ENCODE measurements around the gene CXCL9.
"Not testable (repeated sequence)": the region's sequence is repeated elsewhere in the genome, so short reads cannot be mapped to it uniquely, and the experiment has no call there.

CXCL9 gene

GRCh38 chr4:75985116-75985515 lies 22.2 kb downstream of the CXCL9 start:
- TF ChIP-seq CTCF (IDR thresholded peaks at IDR 0.05; ENCODE audit: low read depth, low read length), result no peak
- no peak for TF ChIP-seq POLR2A (IDR thresholded peaks at IDR 0.05; ENCODE audit: extremely low read depth, insufficient read length)
- no peak for TF ChIP-seq MAX (IDR thresholded peaks at IDR 0.05; ENCODE audit: low read depth, low read length)
- TF ChIP-seq MYC (IDR thresholded peaks at IDR 0.05; ENCODE audit: low read depth, low read length), result no peak
- no peak for DNase-seq (ENCODE audit: low read depth)

GRCh38 chr4:75980576-75980975 lies 26.7 kb downstream of the CXCL9 start:
- no peak for TF ChIP-seq MAX (IDR thresholded peaks at IDR 0.05; ENCODE audit: low read depth, low read length)
- TF ChIP-seq CTCF (IDR thresholded peaks at IDR 0.05; ENCODE audit: low read depth, low read length), result no peak
- no peak for TF ChIP-seq MYC (IDR thresholded peaks at IDR 0.05; ENCODE audit: low read depth, low read length)
- no peak for TF ChIP-seq POLR2A (IDR thresholded peaks at IDR 0.05; ENCODE audit: extremely low read depth, insufficient read length)
- DNase-seq (ENCODE audit: low read depth), result no peak
- no peak overlapping the region for H3K4me3 ChIP-seq (ENCODE audit: low read depth, low read length)

More at GRCh38 chr4:75985116-75985515, 22.2 kb downstream of the CXCL9 start:
- no peak overlapping the region for H3K4me3 ChIP-seq (ENCODE audit: low read depth, low read length)

GRCh38 chr4:75976177-75976576 lies 31.1 kb downstream of the CXCL9 start:
- TF ChIP-seq POLR2A (IDR thresholded peaks at IDR 0.05; ENCODE audit: extremely low read depth, insufficient read length), result no peak
- TF ChIP-seq MYC (IDR thresholded peaks at IDR 0.05; ENCODE audit: low read depth, low read length), result no peak
- no peak for TF ChIP-seq CTCF (IDR thresholded peaks at IDR 0.05; ENCODE audit: low read depth, low read length)
- TF ChIP-seq MAX (IDR thresholded peaks at IDR 0.05; ENCODE audit: low read depth, low read length), result no peak
- H3K4me3 ChIP-seq (ENCODE audit: low read depth, low read length), result no peak overlapping the region
- DNase-seq (ENCODE audit: low read depth), result no peak

- H3K4me3 ChIP-seq (ENCODE audit: low read depth, low read length), result no peak overlapping the region
- no peak for TF ChIP-seq CTCF (IDR thresholded peaks at IDR 0.05; ENCODE audit: low read depth, low read length)
- TF ChIP-seq MYC (IDR thresholded peaks at IDR 0.05; ENCODE audit: low read depth, low read length), result no peak
- no peak for TF ChIP-seq MAX (IDR thresholded peaks at IDR 0.05; ENCODE audit: low read depth, low read length)
- no peak for TF ChIP-seq POLR2A (IDR thresholded peaks at IDR 0.05; ENCODE audit: extremely low read depth, insufficient read length)
- no peak for DNase-seq (ENCODE audit: low read depth)
These were observed 33.5 kb downstream of the CXCL9 start for GRCh38 chr4:75973766-75974165.

GRCh38 chr4:75968084-75968483 lies 39.2 kb downstream of the CXCL9 start:
- no peak overlapping the region for H3K4me3 ChIP-seq (ENCODE audit: low read depth, low read length)
- no peak for DNase-seq (ENCODE audit: low read depth)
- no peak for TF ChIP-seq MAX (IDR thresholded peaks at IDR 0.05; ENCODE audit: low read depth, low read length)
- no peak for TF ChIP-seq POLR2A (IDR thresholded peaks at IDR 0.05; ENCODE audit: extremely low read depth, insufficient read length)
- no peak for TF ChIP-seq MYC (IDR thresholded peaks at IDR 0.05; ENCODE audit: low read depth, low read length)
- no peak for TF ChIP-seq CTCF (IDR thresholded peaks at IDR 0.05; ENCODE audit: low read depth, low read length)

- H3K4me3 ChIP-seq (ENCODE audit: low read depth, low read length), result no peak overlapping the region
- no peak for DNase-seq (ENCODE audit: low read depth)
- TF ChIP-seq MAX (IDR thresholded peaks at IDR 0.05; ENCODE audit: low read depth, low read length), result no peak
- no peak for TF ChIP-seq POLR2A (IDR thresholded peaks at IDR 0.05; ENCODE audit: extremely low read depth, insufficient read length)
These were observed 43.8 kb downstream of the CXCL9 start for GRCh38 chr4:75963558-75963957.

- DNase-seq (ENCODE audit: low read depth); H3K4me3 ChIP-seq (ENCODE audit: low read depth, low read length): not testable (repeated sequence)
These were observed 45.2 kb downstream of the CXCL9 start for GRCh38 chr4:75962072-75962471.

GRCh38 chr4:75958546-75958945 lies 48.8 kb downstream of the CXCL9 start:
- H3K4me3 ChIP-seq (ENCODE audit: low read depth, low read length); DNase-seq (ENCODE audit: low read depth): not testable (repeated sequence)

GRCh38 chr4:75954811-75955210 lies 52.5 kb downstream of the CXCL9 start:
- not testable (repeated sequence) for H3K4me3 ChIP-seq (ENCODE audit: low read depth, low read length); DNase-seq (ENCODE audit: low read depth)
